ENCODE measurements around the gene IDUA.
"Not testable (repeated sequence)": the region's sequence is repeated elsewhere in the genome, so short reads cannot be mapped to it uniquely, and the experiment has no call there.

The IDUA gene

GRCh38 chr4:1046581-1047011 is 59.8 kb downstream of the IDUA start:
- peak; percentile 92 for DNase-seq (ENCODE audit: low spot score)

GRCh38 chr4:1047106-1047975 is 60.5 kb downstream of the IDUA start:
- DNase-seq (ENCODE audit: low spot score), result peak; percentile 56

GRCh38 chr4:1047976-1048772 is 61.3 kb downstream of the IDUA start:
- DNase-seq (ENCODE audit: low spot score), result peak; percentile 56

GRCh38 chr4:1048773-1049590 is 62.1 kb downstream of the IDUA start:
- DNase-seq (ENCODE audit: low spot score), result no peak

GRCh38 chr4:1049591-1049905 is 62.7 kb downstream of the IDUA start:
- DNase-seq (ENCODE audit: low spot score), result peak; percentile 50

- DNase-seq (ENCODE audit: low spot score), result peak; percentile 62
Observed at GRCh38 chr4:1050486-1051213, 63.8 kb downstream of the IDUA start.

- peak; percentile 47 for DNase-seq (ENCODE audit: low spot score)
Observed at GRCh38 chr4:1051472-1051871, 64.6 kb downstream of the IDUA start.

GRCh38 chr4:1052231-1052671 is 65.4 kb downstream of the IDUA start:
- DNase-seq (ENCODE audit: low spot score), result peak; percentile 56

GRCh38 chr4:1053080-1053661 is 66.3 kb downstream of the IDUA start:
- DNase-seq (ENCODE audit: low spot score), result peak; percentile 74

GRCh38 chr4:1053891-1054290 is 67.0 kb downstream of the IDUA start:
- not testable (repeated sequence) for DNase-seq (ENCODE audit: low spot score)

Measured in left forelimb (tissue), 1 donor.